Dedifferentiated amniotic fluid mesenchymal stem cell (primary cell): ENCODE results near the gene RIT1.

ENCODE experiments used
- DNase-seq: peaks from one replicate; pipeline ENCODE4 v3.0.0-alpha.2; 2016; ENCODE audit errors: extremely low spot score

Gene RIT1

DNA sequence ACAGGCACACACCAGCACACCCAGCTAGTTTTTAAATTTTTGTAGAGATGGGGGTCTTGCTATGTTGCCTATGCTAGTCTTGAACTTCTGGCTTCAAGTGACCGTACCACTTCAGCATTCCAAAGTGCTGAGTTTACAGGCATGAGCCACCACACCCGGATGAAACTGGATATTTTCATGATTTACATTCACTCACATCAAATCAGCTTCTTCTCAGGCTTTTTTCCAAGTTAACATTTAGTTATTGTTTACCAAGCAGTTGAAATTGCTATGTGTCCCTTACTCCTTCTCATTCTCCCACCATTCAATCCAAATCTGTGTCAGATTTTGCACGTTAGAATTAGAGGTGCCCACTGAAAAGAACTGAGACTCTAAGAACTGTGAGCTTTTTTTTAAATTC, 18.4 kb downstream of the RIT1 start:
- peak; percentile 80 for DNase-seq

DNA sequence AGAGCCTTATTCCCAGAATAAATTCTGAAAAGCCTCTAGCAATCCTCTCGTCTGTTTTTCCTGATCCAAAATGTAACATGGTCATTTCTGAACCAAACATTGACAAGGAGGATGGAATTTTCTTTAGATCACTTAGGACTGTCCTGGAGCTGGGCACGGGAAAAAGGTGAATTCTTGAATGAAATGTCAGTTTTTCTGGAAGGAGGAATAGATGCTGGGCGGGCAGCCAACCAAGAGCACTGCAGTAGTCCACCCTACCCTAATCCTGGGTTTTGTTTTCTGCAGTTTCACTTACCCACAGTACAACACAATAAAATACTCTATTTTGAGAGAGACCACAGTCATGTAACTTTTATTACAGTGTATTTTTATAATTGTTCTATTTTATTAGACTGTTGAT, 20.9 kb downstream of the RIT1 start:
- DNase-seq, result no peak

DNA sequence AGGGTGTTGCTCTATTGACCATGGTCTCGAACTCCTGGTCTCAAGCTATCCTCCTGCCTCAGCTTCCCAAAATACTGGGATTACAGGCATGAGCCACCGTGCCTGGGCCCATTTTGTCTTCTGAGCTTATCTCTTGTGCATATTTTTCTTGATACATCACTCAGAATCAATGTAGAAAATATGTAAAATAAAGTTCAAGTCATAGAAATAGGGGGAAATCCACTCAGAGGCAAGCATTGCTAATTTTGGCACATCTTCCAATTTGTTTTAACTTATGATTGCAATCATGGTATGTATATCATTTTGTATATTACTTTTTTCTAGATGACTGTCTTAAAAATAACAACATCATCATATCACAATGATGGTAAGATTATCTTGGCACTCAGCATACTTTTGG, 21.6 kb downstream of the RIT1 start:
- DNase-seq, result peak; percentile 62

DNA sequence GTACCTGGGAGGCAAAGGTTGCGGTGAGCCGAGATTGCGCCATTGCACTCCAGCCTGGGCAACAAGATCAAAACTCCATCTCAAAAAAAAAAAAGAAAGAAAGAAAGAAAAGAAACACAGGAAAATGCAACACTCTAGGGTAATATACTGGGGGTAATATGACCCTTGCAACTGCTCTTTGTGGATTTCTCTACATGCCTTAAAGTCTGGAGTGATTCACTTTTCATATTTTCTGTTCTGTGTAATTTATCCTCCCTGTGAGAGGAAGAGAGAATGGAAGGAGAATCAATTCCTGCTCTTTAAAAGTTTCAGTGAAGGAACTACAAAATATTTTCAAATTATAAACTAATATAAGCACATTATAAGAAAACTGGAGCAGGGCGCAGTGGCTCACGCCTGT, 22.7 kb downstream of the RIT1 start:
- peak; percentile 55 for DNase-seq

DNA sequence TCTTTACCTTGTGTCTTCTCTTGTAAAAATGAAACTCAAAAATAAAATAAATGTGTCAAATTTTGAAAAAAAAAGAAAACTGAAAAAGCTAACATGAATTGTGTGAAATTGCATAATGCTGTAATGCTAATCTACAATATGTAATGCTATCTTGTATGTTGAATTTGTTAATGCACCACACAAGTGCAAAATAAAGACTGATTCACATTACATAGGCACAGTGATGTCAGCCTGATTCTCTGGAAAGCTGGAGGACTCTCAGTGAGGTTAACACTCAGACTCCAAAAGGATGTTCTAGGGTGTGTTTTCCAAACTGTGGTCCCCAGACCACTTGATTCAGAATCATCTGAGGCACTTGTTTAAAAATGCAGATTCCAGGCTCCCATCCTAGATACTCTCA, 26.2 kb downstream of the RIT1 start:
- no peak for DNase-seq

DNA sequence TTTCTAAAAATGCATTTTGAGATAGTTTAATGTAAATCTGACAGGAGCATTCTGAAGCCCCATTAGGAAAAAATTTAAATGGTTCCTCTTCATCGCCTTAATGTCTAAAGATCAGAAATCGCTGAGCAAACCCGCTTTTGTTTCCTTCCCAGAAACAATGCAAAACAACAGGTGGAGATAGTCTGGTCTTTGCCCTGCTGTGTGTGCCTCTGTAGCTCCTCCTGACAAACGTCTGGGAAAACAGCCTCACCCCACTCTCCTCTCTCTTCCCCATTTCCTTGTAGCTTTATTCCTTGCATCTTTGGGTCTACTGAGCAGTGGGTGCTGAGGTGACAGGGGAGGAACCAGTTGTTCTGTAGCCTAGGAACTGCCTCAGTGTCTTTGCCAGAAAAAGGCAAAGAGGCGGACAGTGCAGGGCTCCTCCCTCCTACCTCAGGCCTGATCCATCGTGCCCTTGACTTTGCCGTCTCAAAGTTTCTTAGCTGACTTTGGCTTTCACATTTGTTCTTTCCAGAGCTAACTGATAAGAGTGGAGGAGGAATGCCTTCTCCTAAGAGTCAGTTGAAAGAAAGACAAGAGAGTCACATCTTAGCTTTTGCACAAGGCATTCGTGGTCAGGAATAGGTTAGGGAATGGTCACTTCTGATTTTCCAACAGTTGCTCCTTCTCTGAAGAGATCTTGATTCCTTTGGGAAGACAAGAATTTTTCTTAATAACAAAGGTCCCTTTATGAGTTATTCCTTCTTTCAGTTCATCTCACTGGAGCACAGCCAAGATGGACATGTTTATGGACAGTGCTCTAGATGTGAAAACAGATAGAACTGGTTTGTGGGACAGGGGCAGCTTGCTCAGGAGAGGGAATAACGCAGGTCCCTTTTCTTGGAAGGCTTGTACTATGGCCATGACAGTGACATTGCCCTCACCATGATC, 26.9 kb downstream of the RIT1 start:
- DNase-seq, result no peak

DNA sequence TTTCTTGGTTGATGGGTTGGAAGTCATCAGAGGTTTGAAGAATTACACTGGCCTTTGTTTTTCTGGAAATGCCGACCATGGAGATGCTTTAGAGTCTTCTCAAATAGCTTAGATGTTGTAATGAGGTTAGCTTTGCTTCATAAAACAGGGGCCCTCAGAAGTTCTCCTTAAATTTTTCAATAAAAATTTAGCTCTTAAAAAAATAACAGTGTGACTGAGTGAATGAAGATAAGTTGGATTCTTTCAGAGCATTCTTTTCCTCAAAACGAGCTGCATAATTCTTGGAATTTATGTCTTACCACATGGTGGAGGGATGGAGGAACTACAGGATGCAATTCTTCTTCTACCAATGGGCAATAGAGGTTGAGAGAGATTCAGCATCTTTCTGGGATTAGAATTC, 28.4 kb downstream of the RIT1 start:
- DNase-seq, result no peak

DNA sequence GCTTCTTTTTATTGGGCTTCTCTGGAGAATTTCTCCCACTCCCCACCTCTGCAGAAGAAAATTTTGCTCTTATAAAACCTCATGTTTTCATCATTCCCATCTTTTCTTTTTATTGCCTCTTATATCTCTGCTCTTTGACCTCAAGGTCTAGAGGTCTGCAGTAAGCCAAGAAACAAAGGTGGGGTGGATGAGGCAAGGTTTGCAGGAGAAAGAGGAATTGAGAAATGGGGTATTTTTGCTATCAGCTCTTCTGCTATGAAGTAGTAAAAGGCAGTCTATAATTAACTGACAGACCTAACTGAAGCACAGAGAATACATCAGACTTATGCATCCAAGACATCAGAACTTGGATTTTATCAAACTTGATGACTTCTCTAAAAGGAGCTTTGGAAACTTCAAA, 28.9 kb downstream of the RIT1 start:
- no peak for DNase-seq

DNA sequence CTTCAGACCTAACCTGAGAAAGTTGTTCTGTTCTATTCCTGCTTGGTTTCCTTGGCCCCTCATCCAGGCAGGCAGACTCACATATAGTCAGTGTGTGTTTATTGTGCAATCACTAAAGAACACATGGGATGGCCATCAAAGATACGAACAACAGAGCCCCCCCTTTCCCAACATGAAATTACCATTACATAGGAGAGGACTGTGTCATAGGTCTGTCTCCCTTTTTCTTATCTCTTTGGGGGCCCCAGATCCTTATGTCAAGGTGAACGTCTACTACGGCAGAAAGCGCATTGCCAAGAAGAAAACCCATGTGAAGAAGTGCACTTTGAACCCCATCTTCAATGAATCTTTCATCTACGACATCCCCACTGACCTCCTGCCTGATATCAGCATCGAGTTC, 30.2 kb downstream of the RIT1 start:
- no peak for DNase-seq

DNA sequence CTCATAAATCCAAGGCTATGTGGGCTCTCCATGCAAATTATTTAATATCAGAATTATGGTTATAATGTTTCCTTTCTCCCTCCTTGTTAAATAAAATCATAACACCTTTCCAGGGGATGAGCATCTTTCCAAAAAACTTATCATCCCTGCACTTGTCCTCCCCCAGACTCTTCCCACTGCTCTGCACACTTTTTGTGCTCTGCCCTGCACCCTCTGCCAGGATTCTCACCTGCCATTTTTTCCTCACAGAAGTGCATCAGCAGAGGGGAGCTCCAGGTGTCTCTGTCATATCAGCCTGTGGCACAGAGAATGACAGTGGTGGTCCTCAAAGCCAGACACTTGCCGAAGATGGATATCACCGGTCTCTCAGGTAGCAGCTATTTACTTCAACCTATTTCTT, 30.9 kb downstream of the RIT1 start:
- DNase-seq, result no peak

DNA sequence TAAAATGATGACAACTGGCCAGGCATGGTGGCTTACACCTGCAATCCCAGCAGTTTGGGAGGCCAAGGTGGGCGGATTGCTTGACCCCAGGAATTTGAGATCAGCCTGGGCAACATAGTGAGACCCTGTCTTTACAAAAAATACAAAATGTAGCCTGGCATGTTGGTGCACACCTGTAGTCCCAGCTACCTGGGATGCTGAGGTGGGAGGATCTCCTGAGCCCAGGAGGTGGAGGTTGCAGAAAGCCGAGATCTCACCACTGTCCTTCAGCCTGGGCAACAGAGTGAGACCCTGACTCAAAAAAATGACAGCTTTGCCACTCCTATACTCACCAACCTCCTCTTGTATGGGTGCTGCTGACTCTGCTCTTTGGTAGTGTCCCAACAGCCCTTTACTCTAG, 33.2 kb downstream of the RIT1 start:
- no peak for DNase-seq

DNA sequence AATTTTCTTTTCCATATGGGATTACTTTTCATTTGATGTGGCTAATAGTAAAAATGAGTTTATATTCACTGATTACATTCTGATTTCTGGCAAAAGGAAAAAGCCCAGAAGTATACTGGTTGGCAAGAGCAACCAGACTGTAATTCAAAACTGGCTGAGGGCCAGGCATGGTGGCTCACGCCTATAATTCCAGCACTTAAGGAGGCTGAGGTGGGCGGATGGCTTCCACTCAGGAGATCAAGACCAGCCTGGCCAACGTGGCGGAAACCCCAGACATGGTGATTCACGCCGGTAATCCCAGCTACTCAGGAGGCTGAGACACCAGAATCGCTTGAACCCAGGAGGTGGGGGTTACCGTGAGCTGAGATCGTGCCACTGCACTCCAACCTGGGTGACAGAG, 37.3 kb downstream of the RIT1 start:
- DNase-seq, result peak; percentile 30

DNA sequence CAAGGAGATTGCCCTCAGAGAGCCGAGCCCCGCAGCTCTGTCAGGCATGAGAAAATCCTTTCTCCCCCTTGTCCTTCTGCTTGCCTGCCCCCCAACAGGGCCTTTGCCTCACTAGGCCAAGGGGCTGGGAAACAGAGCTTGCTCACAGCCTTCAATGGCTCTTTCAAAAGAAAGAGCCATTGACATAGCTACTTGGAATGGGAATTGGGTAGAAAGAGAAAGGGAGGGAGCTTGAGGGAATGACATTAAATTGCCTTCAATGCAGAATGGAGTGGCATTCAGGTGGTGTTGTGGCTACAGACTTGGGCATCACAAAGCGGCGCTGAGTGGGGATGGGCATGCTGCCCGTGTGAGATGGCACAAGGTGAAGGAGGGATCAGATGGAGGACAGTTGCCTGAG, 38.6 kb downstream of the RIT1 start:
- DNase-seq, result no peak

DNA sequence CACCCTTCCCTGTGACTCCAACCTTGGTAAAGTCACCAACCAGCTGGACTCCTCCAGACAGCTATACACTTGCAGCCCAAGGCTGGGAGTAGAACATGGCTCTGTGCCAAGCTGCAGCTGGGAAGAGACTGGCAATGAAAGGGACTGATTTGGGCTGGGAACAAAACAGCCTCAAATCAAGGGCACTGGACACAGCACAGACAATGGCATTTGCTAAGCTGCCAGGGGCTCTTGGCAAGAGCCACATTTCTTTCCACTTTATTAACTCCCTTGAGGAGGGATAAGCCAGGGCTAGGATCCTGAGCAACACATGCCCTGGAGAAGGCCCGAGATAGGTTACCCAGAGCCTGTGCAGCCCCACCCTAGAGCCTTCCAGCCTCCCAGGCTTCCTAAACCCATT, 39.8 kb downstream of the RIT1 start:
- no peak for DNase-seq

DNA sequence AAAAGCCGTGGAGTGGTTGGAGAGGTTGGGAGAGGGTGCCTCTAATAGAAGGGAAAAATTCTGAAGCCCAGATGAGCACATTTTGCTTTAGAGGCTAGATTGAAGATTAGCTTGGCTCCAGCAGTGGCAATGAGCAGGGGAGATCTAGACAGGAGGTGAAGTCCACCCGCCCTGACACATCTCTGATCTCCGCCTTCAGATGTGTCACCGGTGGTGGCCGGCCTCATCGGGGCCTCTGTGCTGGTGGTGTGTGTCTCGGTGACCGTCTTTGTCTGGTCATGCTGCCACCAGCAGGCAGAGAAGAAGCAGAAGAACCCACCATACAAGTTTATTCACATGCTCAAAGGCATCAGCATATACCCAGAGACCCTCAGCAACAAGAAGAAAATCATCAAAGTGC, 43.4 kb downstream of the RIT1 start:
- no peak for DNase-seq

DNA sequence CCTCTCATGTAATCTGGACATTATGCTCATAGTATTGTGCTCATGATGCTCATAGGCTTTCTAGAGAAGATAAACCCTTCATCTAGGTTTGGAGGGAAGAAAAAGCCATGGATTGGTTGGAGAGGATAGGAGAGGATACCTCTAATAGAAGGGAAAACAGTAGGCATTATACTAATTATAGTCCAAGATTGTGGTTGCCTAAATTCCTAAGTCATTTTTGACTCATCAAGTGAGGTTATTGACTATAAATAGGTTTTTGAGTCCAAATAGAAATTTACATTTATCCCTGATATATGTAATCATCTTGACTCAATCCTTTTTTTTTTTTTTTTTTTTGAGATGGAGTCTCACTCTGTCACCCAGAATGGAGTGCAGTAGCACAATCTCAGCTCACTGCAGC, 46.8 kb downstream of the RIT1 start:
- DNase-seq, result no peak

DNA sequence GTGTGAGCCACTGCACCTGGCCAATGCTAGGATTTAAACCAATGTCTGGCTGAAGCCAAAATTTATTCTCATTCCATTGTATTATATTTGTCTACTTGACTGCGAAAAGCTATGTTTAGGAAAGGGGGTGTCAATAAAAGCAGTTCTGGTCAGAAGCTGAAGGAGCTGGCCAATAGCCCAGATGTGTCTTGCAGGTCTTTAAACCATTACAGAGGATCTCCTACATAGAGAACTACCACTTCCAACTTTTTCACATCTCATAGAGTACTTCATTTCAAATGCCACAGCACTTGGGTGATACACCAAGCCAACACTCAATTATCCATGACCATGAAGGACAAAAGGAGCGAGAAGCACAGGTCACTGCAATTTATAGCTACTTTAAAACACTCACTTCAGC, 49.3 kb downstream of the RIT1 start:
- DNase-seq, result no peak

DNA sequence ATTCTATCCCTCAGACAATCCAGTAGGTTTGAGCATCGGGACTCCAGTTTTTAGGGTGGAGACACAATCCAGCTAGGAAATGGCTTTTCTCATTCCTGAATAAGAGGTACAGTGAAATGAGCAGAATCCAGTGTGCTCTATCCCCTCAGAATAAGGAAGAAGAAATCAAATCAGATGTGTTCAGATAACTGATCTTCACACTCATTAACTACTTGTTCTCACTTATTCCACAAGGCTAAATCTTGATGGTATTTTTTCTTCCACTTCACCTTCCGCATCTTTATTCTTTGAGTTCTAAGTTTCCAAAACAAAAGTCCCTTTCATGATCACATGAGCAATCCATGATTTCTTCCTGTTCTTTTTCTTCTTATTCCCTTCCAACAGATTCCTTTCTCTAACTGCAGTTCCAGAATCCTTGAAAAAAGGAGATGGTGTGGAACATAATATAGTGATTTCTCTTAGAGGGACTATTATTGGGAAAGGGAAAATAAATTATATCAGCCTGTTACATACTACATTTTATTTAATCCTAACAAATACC, 50.1 kb downstream of the RIT1 start:
- no peak for DNase-seq

DNA sequence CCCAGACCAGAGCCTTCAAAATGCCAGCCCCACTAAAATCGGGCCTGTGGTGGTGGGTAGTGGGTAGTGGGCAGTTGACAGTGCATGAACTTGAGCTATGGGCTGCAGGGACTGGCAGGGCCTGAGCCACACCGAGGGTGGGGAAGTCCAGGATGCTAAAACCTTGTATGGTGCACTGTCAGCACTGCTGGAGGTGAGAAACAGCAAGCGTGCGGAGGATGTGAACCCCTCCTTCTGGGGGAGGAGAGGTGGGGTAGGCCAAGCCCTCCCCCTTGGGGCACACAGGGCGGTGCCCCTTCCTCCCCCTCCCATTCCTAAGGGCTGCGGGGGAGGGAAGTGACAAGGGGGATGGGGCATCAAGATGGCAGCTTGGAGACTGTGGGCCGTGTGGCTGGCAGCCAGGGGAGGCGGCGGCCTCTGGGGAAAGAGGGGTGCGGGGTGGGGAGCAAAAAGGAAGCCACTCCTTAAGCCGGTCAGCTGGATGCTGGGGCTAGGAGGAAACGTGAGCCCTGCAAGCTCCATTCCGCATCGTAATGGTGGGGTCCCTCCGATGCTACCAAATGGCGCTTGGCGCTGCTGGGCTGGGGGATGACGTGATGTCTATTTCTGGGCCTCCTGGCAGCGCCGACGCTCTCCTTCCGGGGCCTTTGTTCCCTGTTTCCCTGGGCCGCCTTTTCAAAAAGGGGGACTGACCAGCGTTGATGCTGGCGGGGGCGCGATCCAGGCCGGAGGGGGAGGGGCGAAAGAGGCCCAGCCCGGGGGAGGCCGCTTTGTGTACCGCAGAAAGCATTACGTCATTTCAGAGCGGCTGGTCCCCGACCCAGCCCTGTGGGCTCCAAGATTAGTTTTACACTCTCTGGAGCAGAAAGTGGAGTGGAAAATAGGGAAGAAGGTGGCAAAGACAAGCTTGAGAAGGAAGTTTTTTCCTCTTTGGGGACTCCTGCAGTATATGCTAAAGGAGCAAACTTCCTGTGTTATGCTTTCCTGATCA, 51.0 kb downstream of the RIT1 start:
- DNase-seq, result peak; percentile 78

DNA sequence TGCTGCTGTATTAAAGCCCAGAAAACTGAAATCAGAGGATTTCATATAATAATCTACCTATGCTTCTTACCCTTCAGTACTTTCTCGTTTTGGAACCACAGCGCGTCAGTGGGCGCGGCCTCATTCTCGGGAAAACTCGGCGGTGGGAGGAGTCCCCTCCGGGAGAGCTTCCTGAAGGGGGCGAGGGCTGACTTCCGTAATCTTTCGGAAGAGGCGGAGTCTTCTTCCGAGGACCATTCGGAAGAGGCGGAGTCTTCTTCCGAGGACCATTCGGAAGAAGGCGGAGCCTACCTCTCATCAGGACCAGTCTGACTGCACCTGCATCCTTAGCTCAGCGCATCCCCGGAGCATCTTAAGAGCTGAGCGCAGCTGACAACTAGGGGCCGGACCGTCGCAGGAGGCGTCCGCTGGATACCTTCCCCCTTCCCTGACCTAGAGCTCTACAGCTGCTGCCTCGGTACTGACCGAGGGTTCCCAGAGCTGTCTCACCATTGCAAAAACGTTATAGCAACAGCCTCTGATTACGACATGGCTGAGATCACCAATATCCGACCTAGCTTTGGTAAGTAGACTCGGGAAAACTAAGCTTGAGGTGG, 51.8 kb downstream of the RIT1 start, which contains the start of gene SYT11:
Gene SYT11, plus strand, starts transcription at position 334 of the 596 bp plus-strand sequence. Its CDS starts 195 bp downstream, at position 529.
- peak; percentile 95 for DNase-seq

DNA sequence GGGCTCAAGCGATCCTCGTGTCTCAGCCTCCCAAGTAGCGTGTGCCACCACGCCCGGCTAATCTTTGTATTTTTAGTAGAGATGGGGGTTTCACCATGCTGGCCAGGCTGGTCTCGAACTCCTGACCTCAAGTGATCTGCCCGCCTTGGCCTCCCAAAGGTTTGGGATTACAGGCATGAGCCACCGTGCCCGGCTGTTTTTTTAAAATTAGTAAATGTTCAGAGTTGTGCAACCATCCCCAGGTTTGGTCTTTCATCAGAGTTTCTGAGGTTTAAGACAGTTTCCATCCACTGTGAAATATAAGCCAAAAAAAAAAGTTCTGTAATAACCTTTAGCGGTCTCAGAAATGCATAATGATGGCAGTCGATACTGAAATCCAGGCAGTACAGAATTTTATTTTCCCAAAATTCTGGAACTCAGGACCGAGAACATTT, 52.3 kb downstream of the RIT1 start:
- DNase-seq, result peak; percentile 26
